HG03175 (cell line): Measurements from ENCODE around the gene RGMA.

Experiments used
- ATAC-seq: cut with Tn5 transposase; IDR thresholded peaks from one replicate; pipeline ENCODE4 v1.9.1; 2021; ENCODE audit warnings: mild to moderate bottlenecking, moderate library complexity; ENCODE audit not compliant: unreplicated experiment

RGMA gene, protein sequence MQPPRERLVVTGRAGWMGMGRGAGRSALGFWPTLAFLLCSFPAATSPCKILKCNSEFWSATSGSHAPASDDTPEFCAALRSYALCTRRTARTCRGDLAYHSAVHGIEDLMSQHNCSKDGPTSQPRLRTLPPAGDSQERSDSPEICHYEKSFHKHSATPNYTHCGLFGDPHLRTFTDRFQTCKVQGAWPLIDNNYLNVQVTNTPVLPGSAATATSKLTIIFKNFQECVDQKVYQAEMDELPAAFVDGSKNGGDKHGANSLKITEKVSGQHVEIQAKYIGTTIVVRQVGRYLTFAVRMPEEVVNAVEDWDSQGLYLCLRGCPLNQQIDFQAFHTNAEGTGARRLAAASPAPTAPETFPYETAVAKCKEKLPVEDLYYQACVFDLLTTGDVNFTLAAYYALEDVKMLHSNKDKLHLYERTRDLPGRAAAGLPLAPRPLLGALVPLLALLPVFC

DNA sequence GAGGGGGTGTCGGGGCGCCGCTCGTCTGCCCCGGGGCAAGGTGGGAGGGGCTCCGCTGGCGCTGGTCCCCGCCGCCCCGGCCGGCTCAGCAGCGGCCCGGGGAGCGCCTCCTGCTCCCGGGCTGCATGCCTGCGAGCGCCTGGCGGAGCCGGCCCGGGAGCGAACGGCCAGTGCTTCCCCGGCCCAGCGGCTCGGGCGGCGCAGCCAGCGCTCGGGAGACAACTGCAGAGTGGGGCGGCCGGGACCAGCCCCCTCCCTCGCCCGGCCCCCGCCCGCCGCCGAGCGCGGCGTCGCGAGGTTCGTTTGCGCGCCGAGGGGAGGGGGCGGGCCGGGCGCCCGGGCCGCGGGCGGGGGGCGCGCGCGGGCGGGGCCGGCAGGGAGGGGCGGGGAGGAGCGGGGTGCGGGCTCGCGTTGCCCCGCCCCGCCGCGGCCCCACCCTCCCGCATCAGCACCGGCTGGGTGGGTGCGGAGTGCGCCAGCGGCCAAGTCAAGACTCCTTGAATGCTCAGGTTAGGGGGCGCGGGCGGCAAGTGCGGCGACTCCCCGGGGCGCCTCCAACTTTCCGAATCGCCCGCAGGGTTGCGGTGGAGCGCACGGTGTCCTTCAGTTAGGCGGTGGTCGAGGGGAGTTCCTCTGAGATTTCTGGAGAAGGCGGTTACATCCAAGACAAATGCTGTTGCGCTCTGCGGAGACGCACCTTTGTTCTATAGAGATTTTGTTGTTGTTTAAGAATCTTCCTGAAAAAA, at the start of gene RGMA:
RGMA (minus strand) TSS at position 231 of the 746 bp plus-strand sequence. CDS start 279 bp downstream, outside the sequence.
- ATAC-seq: no peak

DNA sequence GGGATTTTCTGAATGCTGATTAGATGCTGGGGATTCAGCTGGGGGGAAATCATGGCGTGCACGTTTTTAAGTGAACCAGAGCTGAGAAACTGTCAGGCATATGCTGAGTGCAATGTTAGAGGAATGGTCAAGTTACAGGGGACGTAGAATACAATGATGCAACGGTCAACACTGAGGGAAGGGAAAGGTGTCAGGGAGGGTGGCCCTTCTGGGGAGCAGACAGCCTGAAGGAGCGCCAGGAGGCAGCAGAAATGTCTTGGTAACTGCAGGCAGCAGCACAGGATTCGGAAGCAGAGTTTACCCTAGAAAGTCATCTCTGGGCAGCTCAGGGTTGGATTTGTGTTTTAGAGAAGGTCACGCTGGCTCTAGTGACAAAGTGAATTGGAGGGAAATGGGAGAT, 47.6 kb upstream of the RGMA start:
- no peak for ATAC-seq

DNA sequence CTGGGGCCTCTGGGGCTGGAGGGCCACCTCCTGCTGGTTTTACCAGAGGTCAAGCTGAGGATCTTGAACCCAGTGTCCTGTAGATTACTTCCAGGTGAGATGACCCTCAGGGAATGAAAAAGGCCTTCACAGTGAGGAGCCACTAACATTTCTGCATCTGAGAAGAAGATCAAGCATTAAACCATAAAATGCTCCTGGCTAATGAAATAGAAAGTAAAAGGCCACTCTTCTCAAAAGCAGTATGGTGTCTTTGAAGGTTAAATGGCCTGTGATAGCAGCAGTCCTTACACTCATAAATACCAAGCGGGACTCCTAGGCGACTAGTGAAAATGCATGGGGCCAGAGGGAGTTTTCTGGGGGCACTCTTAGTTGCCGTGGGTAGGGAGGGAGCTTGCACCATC, 47.0 kb upstream of the RGMA start:
- no peak for ATAC-seq

DNA sequence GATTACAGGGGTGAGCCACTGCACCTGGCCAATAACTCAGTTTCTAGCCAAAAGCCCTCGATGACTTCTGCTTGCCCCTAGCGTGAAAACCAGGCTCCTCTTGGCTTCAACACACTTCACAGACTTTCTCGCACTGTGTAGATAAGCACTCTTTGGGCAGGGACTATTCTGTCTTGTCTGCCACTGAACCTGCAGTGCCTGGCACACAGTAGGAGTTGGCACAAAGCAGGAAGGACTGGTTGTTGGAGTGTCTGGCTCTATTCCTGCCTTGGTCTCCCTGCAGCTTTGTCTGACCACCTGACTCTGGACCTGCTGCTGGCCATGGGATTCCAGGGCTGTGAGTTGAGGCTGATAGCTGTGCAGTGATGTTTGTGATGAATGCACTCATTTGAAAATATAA, 46.4 kb upstream of the RGMA start:
- ATAC-seq: no peak

DNA sequence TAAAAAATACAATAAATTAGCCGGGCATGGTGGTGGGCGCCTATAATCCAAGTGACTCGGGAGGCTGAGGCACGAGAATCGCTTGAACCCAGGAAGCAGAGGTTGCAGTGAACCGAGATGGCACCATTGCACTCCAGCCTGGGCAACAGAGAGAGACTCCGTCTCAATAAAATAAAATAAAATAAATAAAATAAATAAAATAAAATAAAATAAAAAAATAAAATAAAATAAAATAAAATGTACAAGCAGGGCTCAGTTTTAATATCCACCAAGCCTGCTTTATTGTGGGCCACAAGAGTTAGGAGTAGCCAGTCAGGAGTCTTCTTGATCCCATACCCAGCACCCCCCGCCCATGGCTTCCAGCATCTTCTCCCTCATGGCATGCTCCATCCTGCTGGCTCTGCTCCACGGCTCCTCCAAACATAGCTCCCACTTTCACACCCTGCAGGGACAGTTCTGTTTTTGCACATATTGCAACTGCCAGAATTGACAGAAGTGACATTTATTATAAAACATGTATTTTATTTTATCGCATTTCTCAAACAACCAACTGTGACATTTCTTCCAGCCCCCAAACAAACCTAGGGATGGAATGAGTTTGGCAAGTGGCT, 42.6 kb upstream of the RGMA start:
- ATAC-seq: no peak

DNA sequence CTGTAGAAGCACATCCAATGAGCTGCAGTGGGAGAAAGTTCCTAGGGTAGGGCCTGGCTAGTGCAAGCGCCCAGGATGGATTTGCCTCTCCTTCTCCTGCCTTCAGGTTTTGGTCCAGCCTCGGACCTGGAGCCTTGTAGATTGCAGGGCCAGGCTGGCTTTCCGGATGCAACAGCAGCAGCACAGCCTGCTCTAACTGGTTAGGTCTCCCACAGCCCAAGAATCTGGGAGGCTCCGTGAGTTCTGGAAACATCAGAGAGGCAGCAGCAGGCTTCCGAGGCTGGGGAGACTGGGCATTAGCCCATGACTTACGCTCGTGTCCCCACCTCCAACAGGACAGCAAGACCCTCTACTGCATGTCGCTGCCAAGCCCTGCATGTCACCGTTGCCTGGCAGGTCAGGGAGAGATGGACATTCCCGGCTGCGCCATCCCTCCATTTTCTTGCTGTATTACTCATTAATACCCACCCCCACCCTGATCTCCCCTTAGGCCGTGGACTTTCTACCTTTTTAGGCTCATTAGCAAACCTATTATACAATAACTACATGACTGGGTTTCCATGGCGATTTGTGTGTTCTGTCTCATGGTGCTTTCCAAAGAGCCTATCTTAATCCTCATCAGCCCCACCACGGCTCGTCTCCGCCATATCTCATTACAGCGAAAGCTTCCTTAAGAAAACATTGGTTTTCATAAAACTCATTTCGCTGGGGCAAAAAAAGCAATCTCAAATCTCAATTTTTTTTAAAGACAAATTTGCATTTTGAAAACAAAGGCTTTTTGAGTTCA, 40.9 kb upstream of the RGMA start:
- no peak for ATAC-seq

DNA sequence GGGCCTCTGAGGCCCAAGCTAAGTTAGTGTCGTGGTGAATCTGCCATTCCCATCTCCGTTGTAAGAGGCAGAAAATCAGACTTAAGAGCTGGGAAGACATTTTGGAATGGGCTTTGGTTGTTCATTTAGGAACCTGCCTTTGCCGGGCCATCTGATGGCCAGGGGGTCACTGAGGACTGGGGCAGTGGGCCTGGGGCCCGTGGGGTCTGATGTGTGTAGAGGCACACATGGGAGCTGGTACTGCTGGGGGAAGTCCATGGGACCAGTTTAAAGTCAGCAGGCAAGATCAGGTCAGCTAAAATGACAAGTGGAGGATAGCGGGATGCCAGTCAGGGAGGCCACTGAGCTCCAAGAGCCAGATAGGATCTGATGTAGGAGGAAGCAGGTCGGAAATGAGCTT, 38.3 kb upstream of the RGMA start:
- ATAC-seq: no peak

DNA sequence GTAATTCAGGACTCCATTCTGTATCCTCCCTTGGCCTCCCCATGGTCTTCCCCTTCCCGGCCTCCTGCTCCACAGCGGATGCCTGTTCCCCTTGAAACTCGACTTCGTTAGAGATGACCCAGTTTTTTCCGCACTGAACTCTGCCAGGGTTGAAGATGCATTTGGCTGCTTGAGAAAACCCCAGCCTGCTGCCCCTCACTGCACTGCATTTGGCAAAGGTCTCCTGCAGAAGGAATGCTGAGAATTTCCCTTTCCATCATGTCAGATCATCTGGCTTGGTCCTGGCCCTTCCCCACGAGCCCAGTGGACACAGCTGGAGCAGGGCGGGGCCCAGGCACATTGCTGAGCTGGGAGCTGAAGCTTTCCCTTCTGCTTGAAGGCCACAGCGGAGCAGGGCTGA, 37.6 kb upstream of the RGMA start:
- no peak for ATAC-seq

DNA sequence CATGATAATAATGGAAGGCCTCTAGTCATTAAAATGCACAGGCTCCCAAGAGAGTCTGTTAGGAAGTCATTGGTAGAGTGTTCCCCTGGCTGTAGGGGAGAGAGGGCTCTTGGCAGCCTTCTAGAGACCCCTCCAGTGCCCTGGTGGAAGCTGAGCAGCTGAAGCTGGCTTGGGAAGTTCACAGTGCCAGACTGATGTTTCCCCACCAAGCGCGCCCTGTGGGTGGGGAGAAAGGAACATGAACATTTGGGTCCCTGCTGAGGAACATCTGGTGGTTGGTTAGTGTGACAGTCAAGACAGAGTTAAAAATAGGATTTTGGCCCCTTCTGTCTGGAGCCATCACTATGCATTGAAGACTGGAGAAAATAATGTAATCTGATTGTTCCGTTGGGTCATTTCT, 37.1 kb upstream of the RGMA start:
- no peak for ATAC-seq

DNA sequence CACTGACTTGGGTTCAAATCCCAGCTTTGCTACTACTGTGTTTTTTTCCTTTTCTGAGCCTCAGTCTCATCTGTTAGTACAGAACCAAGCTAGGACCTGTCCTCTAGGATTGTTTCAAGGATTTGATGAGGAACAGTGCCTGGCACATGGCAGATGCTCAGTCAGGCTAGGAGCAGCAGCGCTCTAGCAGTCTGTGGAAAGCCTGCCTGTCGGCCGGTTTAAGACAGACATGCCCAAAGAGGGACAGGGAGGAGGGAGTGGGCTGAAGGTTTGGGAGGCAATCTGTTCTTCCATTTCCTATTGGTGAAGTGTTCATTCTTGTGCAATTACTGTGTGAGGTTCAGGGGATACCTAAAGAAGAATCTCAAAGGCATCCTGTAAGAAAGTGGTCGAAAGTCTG, 35.1 kb upstream of the RGMA start:
- no peak for ATAC-seq

DNA sequence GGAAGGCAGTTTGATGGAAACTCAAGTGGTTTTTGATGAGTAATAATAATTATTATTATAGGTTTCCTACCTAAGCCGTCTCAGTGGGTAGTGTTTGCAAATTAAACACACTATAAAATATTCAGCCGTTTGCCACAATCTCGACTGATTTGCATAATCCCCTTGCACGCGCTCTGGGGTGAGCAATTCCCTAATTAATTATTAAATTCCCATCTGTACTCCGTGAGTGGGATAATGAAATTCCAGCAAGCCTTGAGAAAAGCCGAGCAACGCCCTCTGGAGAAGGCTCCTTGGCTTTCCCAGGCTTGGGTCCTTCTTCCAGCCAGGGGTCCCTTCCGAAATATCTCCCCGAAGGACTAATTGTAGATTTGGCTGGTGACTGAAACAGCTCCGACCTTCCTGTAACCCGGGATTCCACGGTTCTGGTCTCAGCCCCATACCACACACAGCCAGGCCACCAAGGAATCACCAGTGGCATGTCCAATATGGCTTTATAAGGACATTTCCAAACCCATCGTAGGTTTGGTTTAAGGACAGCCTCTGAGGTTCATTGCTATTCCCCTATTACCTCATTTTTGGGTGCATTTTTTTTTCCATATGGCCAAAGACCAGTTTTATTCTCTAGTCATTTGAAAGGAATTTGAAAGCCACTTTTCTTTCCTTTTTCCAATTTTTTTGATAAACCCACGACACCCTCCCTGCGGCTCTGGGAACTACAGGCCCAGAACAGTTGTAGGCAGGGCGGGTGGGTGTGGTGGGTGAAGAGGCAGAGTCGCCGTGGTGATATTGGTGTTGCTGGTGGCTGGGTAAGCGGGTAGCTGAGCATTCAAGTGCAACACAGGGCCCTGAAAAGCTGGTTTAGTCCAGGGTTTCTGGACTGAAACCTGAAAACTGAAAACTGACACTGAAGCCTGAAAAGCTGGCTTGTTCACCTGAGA, 33.2 kb upstream of the RGMA start:
- ATAC-seq: no peak

DNA sequence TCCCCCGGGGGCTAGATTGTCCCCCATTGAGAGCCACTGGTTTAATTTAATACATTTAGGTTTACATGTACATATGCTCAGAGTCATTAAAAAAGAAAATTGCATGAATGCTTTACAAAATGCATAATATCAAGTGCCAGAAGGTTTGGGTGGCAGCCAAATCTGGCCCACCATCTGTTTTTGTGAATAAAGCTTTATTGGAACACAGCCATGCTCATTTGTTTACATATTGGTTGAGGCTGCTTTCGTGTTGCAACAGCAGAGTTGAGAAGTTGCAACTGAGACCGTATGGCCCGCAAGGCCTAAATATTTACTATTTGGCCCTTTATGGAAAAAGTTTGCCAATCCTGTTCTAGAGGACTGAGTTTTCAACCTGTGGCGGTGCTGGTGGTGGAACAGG, 32.1 kb upstream of the RGMA start:
- no peak for ATAC-seq

DNA sequence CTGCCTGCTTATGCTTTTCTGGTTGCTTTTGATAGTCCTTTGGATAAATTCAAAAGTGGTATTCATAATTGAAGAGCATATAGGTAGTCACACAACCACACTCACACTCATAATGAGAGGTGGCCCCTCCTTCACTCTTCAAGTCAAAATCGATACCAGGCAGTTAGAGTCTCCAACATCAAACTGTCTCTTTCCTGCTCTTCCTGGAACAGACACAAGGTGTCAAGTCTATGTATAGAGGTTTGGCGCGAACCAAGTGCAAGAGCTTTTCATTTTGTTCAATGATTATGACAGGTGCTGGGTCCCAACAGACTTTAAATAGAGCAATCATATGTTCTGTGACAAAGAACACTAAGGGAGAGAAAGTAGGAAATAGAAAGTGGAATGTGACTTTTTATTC, 29.9 kb upstream of the RGMA start:
- ATAC-seq: no peak

DNA sequence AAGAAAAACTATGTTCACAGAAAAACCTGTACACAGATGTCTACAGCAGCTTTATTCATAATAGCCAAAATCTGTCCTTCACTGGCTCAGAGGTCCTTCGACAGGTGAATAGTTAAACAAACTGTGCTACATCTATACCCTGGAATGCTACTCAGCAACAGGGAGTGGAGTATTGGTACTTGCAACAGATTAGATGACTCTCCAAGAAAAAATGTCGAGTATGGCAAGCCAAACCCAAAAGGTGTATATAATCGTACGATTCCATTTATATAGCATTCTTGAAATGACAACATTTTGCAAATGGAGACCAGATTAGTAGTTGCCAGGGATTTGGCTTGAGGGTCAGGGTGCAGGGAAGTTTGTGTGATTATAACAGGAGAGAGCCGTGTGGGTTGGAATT, 22.4 kb upstream of the RGMA start:
- ATAC-seq: no peak

DNA sequence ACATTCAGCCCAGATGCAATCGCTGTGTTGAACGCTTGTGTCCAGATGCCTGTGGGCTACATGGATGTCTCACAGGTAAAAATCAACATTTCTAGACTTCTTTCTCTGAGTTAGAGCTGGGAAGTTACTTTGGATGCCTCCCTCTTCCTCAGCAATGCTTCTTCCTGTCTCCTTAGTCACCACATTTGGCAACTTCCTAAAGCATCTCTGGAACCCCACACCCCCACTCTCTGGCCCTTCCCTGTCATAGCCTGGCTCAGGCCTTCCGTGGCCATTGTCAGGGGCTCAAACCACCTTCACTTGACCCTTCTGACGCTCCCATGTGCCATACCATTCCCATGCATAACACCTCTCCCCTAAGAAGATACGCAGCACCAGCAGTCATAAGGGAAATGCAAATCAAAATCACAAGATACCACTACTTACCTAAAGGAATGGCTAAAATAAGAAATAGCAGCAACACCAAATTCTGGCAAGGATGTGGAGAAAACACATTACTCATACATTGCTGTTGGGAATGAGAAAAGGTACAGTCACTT, 21.6 kb upstream of the RGMA start:
- ATAC-seq: no peak

DNA sequence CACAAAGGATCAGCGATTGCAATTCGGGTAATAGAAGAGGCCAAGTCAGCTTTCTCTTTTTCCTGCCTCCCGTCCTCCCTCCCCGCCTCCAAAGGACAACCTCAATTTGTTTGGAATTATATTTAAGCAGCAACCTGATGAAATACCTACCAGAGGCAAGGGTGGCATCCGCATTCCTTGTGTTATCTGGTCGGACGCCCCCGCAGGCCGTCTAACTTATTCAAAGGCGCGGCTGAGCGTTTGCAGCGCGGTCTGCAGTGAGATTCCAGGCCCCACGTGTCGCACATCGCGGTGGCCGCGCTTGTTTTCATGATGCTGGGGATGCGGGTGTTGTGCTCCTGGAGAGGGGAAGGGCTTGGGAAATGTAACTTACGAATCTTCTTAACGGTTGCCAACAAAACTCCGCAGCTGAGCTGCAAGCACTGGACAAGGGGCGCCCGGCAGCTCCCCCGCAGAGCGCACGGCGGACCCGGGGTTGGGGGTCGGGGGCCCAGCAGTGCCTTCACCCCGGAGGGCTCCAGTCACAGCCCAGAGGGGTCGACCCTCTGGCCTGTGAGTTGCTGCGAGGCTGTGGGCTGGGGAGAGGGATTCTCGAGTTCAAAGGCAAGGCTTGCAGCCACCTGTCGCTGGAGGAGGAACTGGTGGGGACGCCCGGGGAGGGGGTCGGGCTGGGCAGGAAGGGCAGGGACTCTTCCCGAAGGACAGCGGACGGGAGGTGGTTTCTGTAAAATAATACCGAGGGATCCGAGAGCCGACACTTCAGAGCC, 20.5 kb upstream of the RGMA start:
- ATAC-seq: no peak

DNA sequence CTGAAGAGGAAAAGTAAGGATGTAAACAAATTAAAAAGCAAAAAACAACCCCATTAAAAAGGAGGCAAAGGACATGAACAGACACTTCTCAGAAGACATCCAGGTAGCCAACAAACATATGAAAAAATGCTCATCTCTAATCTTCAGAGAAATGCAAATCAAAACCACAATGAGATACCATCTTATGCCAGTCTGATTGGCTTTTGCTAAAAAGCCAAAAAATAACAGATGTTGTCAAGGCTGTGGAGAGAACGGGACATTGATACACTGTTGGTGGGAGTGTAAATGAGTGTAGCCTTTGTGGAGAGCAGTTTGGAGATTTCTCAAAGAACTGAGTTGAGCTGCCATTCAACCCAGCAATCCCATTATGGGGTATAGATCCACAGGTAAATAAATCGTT, 18.6 kb upstream of the RGMA start:
- ATAC-seq: no peak

DNA sequence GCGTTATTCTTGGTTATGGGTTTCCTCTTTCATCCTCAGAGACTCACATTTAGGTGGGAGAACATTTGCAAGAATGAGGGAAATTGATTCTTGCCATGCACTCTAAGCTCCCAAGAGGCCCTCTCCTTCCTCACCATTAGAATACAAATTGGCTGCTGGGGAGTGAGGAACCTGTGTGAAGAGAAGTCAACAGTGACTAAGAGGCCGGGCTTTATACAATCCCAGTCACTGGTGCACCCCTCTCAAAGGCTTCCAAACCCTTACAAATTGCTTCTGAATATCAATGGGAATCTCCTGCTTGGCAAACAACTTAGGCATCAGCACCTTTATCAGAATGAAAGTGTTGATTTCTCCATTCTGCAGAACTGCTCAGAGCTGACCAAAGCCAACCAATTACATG, 16.5 kb upstream of the RGMA start:
- ATAC-seq: no peak

DNA sequence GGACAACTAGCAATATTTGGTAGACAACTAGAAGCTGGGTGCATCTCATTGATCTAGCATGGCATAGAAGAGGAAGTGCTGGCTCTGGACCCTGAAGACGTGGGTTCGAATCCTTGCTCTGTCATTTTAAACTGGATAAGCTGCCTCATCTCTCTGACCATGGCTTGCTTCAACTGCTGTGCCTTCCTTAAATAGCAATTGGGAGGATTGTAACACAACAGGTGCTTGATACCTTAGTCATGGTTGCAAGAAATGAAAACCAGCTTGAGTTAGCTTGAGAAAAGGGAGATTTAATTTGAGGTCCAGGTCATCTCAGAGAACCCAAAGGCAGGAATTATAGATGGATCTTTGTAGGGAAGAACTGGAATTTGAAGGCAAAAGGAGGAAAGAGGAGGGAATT, 14.8 kb upstream of the RGMA start:
- ATAC-seq: no peak
